Type B pancreatic cell (in vitro differentiated cells): ENCODE data around the gene HDHD2. TPM values are rescaled to one million over a fixed set of nuclear protein-coding genes. Genes with fewer than 3 reads are reported as not detected.
A peak's percentile ranks its signal among the peaks of the same experiment; 100 is the strongest.
"Not testable (repeated sequence)": the region's sequence is repeated elsewhere in the genome, so short reads cannot be mapped to it uniquely, and the experiment has no call there.

Experiments
- DNase-seq: peaks from one replicate; pipeline ENCODE4 v3.0.0; 2021; ENCODE audit warnings: mixed read lengths; ENCODE audit not compliant: unreplicated experiment; ENCODE audit errors: extremely low spot score
- H3K27ac Mint-ChIP-seq: 2 replicates; pipeline ENCODE4 v1.8.0; 2021; ENCODE audit warnings: mild to moderate bottlenecking, mixed read lengths
- H3K27me3 Mint-ChIP-seq: 2 replicates; pipeline ENCODE4 v1.8.0; 2021; ENCODE audit warnings: mixed read lengths
- H3K36me3 Mint-ChIP-seq: 2 replicates; pipeline ENCODE4 v1.8.0; 2021; ENCODE audit warnings: mixed read lengths
- H3K4me1 Mint-ChIP-seq: one replicate; pipeline ENCODE4 v1.8.0; 2021; ENCODE audit warnings: mixed read lengths; ENCODE audit not compliant: unreplicated experiment
- H3K4me3 Mint-ChIP-seq: 2 replicates; pipeline ENCODE4 v1.8.0; 2021; ENCODE audit warnings: mild to moderate bottlenecking, mixed read lengths
- H3K9me3 Mint-ChIP-seq: 2 replicates; pipeline ENCODE4 v1.8.0; 2021; ENCODE audit warnings: mixed read lengths
- CTCF ChIP-seq: fragments of 200-600 bp; sonication (generic); conservative IDR thresholded peaks from 2 replicates; pipeline ENCODE4 v1.5.0; 2021; ENCODE audit warnings: antibody characterized with exemption, mild to moderate bottlenecking
- total RNA-seq: library from RNA; stranded (reverse); gene quantifications from 2 replicates; pipeline ENCODE4 v1.2.1, GENCODE V29; 2021; ENCODE audit warnings: low replicate concordance

HDHD2 gene
- total RNA-seq, 1 donor from 2014 or later, result 41.8 TPM

GRCh38 chr18:47160256-47160655 lies 10.0 kb upstream of the HDHD2 start:
- no peak for TF ChIP-seq CTCF
- Mint-ChIP-seq H3K9me3 (no peaks in the 10 kb centered on the region), H3K36me3 (peaks cover 10% of the 10 kb centered on the region), H3K27me3 (no peaks in the 10 kb centered on the region), H3K4me3 (no peak overlapping the region), H3K4me1 (no peaks in the 10 kb centered on the region), H3K27ac (no peak overlapping the region)
- DNase-seq, result no peak

GRCh38 chr18:47158404-47158803 lies 8.1 kb upstream of the HDHD2 start:
- H3K36me3 Mint-ChIP-seq, H3K4me3 Mint-ChIP-seq, DNase-seq, H3K4me1 Mint-ChIP-seq, H3K27ac Mint-ChIP-seq, H3K9me3 Mint-ChIP-seq, H3K27me3 Mint-ChIP-seq: not testable (repeated sequence)

- H3K4me3 Mint-ChIP-seq, result peak overlapping the region; percentile 98
- no peaks in the 10 kb centered on the region for H3K9me3 Mint-ChIP-seq
- H3K27me3 Mint-ChIP-seq, result no peaks in the 10 kb centered on the region
- peaks cover 7% of the 10 kb centered on the region for H3K36me3 Mint-ChIP-seq
- DNase-seq, result no peak
- TF ChIP-seq CTCF, result no peak
- peak overlapping the region; percentile 96 for H3K27ac Mint-ChIP-seq
- peaks cover 23% of the 10 kb centered on the region for H3K4me1 Mint-ChIP-seq
These were observed 1.1 kb upstream of the HDHD2 start for GRCh38 chr18:47151439-47151838.

GRCh38 chr18:47150824-47151366 lies 595 bp upstream of the HDHD2 start:
- Mint-ChIP-seq H3K9me3 (no peaks in the 10 kb centered on the region), H3K27me3 (no peaks in the 10 kb centered on the region), H3K27ac (peak overlapping the region; percentile 96), H3K36me3 (peaks cover 1% of the 10 kb centered on the region), H3K4me1 (peaks cover 23% of the 10 kb centered on the region), H3K4me3 (peak overlapping the region; percentile 98)
- no peak for TF ChIP-seq CTCF
- no peak for DNase-seq

- H3K36me3 Mint-ChIP-seq, result no peaks in the 10 kb centered on the region
These were observed 757 bp downstream of the HDHD2 start for GRCh38 chr18:47149457-47150028.

More at GRCh38 chr18:47149457-47150028, 757 bp downstream of the HDHD2 start:
- Mint-ChIP-seq H3K4me3 (peak overlapping the region; percentile 98), H3K9me3 (no peaks in the 10 kb centered on the region), H3K27ac (peak overlapping the region; percentile 96), H3K27me3 (no peaks in the 10 kb centered on the region), H3K4me1 (peaks cover 27% of the 10 kb centered on the region)
- no peak for TF ChIP-seq CTCF
- no peak for DNase-seq
